NB4 (cell line): ENCODE measurements around the gene VMAC.

Experiments
- MAX ChIP-seq: IDR thresholded peaks from 2 replicates; pipeline ENCODE4 v1.6.1; 2011; ENCODE audit warnings: low read depth, low read length
- POLR2A ChIP-seq: IDR thresholded peaks from 2 replicates; pipeline ENCODE4 v1.6.1; 2011; ENCODE audit warnings: mild to moderate bottlenecking; ENCODE audit not compliant: insufficient read length; ENCODE audit errors: extremely low read depth
- TF ChIP-seq, protein P1 (sequence below): IDR thresholded peaks from one replicate; pipeline ENCODE4 v1.5.1; 2012; ENCODE audit warnings: low read depth, low read length

DNA sequence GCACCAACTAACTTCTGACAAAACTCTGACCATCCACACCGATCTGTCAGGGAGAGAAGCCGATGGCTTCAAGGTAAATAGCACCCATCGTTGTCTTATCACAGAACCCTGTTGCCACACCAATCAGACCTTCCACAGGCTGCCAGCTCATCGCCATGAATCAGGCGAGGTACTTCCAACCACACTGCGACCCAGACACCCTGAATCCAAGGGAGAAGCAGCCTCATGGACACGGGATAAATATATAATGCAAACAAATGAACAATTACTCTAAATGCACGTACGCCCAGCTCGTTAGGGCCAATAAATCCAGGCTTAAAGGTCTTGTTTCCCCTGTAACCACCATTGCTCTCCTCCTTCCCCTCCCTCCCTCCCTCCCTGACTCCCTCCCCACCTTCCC is 52.5 kb downstream of the VMAC start:
- TF ChIP-seq POLR2A (no peak), MAX (no peak)
- TF ChIP-seq, protein P1, sequence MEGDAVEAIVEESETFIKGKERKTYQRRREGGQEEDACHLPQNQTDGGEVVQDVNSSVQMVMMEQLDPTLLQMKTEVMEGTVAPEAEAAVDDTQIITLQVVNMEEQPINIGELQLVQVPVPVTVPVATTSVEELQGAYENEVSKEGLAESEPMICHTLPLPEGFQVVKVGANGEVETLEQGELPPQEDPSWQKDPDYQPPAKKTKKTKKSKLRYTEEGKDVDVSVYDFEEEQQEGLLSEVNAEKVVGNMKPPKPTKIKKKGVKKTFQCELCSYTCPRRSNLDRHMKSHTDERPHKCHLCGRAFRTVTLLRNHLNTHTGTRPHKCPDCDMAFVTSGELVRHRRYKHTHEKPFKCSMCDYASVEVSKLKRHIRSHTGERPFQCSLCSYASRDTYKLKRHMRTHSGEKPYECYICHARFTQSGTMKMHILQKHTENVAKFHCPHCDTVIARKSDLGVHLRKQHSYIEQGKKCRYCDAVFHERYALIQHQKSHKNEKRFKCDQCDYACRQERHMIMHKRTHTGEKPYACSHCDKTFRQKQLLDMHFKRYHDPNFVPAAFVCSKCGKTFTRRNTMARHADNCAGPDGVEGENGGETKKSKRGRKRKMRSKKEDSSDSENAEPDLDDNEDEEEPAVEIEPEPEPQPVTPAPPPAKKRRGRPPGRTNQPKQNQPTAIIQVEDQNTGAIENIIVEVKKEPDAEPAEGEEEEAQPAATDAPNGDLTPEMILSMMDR = no peak
